ENCODE measurements around the gene IPO4.
"Not testable (repeated sequence)": the region's sequence is repeated elsewhere in the genome, so short reads cannot be mapped to it uniquely, and the experiment has no call there.

The IPO4 gene

DNA sequence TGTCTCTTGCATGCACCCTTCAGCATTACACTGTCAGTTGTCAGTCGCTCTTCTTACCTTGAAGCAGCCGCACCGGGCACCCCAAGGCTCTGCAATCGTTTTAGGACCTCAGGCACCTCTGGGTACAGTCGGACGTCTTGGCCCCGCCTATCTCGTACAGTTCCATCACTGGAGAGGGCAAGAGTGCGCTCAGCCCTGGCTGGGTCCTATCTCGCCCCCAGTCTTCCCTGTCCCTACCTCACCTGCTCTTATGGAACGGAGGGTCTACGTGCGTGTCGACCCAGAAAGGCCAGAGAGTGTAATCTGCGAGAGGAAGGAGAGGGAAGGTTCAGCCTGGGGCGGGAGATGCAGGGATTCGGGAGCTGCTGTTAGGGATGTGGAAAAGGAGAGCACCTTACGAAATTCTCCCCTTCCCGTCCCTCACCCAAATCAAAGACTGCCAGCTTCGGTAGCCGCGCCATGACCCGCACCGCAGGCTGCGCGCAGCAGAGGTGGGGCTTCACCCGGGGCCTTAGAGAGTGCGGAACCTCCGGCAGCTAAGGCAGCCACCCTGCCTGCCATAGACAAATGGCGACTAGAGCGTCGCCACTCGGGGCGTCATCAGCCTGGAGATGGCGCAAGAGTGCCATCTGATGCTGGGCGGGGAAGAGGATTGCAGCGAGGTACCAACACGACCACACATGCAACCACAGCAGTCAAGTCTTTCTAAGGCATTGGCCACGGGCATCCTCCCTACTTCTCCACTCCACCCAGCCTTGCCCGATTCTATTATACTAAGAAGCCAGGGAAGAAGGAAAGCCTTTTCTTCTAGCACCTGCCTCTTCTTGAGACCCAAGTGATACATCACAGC lies 27.1 kb upstream of the IPO4 start, which contains the start of gene MDP1:
MDP1 (minus strand) TSS at position 572 of the 850 bp plus-strand sequence; CDS start at position 461, 111 bp downstream.
- H3K4me3 ChIP-seq (ENCODE audit: low read depth, low read length): peak within 1 kb of the TSS; percentile 76

DNA sequence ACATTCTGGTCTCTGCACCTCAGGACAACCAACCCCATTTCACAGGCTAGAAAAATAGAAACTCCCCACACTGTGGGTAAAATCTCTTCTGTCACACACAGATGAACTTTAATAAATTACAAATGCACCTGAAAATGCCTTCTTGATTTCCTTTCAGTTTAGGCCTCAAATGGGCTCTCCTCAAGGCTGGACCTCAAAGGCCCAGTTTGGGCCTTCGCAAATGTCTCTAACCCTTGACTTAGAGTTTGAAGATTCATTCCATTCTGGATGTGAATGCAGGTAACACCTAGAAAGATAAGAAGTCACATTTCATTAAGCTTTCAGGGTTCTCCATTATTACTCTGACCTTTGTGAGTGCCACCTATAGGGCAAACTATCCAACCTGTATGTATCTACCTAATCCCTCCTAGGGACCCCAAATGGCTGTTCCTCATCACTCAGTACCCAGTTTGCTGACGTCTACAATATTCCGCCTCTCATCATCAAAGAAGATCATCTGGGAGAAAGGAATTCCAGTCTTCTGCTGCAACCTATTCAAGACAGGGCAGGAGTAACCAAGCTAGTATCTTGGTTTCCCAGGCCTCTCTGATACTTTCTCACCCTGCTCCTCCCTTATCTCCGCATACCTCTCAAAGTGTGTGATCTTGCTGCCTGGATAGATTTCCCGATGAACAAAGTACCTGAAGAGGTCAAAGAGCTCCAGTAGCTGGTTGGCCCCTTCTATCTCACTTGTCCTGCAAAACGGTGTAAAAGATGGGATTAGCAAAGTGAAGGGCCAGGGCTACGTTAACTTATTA lies 25.4 kb upstream of the IPO4 start:
- H3K4me3 ChIP-seq (ENCODE audit: low read depth, low read length): peak overlapping the region; percentile 89

DNA sequence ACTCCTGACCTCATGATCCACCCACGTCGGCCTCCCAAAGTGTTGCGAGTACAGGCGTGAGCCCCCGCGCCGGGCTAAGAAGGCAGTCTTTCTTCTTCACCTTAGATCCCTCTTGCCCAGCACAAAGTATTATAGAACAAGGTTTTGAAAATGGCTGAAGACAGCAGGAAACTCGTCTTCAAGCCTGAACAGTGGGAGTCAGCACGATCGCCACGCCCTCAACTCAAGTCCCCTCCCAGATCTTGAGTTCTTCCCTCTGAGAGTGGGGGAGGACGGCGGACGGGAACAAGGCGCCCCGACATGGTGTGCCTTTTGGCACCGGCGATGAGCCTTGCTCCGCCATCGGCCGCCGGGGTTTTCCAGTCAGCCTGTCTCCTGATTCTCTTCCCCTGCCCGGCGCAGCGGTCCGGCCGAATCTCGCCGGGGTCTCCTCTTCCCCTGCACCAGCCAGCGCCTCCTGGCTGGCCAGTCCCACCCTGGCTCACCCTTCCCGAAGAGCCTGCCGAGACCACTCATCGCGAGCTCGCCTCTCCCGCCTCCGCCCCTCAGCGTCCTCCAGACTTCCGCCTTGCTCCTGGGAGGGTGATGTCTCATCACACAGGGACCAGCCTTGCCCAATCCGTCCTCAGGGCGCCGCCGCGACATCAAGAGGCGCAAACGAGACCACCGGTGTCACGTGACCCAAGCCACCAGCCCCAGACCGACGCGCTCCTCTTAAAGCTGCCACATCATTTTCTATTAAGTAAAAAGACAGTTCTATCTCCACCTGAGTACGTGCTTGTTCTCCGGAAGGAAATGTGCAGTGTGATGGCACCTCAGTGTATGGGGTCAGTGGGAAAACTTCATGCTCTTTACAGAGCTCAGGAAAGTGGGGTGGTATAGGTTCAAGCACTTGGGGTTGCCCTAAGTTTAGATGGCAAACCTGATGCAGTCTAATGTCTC lies 24.6 kb upstream of the IPO4 start, which contains the start of gene CHMP4A:
CHMP4A (minus strand) TSS at position 565 of the 942 bp plus-strand sequence; CDS start at position 516, 49 bp downstream.
- peak within 1 kb of the TSS; percentile 89 for H3K4me3 ChIP-seq (ENCODE audit: low read depth, low read length)

DNA sequence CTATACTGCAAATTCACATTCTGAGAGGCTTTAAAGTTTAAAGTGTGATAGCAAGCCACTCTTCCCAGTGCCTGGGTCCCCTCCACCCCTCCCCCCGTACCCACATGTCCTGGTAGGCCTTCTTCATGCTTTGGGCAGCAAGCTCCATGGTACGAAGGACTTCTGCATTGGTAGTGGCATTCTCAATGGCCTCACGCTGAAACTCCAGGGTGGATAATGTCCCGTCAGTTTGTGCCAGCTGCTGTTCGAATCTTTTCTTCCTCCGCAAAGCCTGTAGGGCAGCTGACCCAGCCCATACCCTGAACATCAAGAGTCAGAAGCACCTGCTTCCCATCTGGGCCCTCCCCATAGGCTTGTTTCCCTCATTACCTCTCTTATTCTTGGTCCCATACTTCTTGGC lies 22.7 kb upstream of the IPO4 start:
- no peak overlapping the region for H3K4me3 ChIP-seq (ENCODE audit: low read depth, low read length)

DNA sequence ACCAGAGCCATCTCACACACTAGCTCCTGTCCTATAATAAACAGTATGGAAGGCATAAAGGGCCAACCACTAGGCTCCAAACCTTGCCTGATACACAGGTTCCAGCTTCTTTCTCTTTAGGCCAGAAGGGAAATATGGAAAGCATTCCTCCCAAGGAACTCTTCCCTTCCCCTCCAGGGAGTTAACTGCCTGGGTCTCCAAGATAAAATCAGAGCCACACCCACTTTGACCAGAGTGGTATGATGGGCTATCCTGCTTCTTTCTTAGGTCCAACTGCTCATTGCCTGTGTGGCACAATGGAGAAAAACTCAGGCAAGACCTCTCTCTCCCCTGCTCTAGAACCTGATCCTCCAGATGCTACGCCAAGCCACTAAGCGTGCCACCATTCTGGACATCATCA lies 19.0 kb upstream of the IPO4 start:
- no peak overlapping the region for H3K4me3 ChIP-seq (ENCODE audit: low read depth, low read length)

DNA sequence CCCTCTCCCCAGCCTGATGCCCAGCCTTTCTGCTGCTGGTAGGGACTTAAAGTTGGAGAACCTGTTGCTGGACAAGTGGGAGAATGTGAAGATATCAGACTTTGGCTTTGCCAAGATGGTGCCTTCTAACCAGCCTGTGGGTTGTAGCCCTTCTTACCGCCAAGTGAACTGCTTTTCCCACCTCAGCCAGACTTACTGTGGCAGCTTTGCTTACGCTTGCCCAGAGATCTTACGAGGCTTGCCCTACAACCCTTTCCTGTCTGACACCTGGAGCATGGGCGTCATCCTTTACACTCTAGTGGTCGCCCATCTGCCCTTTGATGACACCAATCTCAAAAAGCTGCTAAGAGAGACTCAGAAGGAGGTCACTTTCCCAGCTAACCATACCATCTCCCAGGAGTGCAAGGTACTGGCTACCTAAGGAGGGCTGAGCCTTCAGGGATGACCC lies 18.5 kb upstream of the IPO4 start:
- no peak overlapping the region for H3K4me3 ChIP-seq (ENCODE audit: low read depth, low read length)

DNA sequence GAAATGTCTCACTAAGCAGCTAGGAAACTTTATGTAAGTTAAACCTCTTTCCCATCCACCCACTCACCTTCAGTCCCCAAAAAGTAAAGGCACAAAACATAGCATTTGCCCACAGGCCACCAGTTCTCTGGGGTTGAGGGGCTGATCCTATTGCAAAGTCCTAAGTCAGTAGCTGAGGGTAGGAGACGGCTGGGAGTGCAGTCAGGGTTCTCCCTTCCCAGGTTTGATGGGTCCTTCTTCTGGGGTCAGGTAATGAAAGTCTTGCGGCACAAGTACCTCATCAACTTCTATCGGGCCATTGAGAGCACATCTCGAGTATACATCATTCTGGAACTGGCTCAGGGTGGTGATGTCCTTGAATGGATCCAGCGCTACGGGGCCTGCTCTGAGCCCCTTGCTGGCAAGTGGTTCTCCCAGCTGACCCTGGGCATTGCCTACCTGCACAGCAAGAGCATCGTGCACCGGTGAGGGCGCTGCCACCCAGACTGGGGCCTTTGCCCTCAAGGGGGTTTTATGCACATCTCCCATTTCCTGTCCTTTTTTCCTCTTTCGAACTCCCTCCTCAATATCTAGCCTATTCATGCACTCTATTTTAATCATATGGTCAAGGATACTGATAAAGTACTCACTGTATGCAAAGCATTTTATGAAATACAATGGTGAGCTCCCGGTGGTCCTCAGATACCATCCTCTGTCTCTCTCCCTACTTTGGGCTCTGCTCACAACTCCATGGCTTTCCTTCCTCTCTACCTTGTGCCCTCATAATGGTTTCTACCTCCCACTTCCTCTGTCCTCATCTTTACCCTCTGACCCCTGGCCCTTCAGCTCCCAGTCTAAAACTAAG lies 17.9 kb upstream of the IPO4 start:
- H3K4me3 ChIP-seq (ENCODE audit: low read depth, low read length): no peak overlapping the region

DNA sequence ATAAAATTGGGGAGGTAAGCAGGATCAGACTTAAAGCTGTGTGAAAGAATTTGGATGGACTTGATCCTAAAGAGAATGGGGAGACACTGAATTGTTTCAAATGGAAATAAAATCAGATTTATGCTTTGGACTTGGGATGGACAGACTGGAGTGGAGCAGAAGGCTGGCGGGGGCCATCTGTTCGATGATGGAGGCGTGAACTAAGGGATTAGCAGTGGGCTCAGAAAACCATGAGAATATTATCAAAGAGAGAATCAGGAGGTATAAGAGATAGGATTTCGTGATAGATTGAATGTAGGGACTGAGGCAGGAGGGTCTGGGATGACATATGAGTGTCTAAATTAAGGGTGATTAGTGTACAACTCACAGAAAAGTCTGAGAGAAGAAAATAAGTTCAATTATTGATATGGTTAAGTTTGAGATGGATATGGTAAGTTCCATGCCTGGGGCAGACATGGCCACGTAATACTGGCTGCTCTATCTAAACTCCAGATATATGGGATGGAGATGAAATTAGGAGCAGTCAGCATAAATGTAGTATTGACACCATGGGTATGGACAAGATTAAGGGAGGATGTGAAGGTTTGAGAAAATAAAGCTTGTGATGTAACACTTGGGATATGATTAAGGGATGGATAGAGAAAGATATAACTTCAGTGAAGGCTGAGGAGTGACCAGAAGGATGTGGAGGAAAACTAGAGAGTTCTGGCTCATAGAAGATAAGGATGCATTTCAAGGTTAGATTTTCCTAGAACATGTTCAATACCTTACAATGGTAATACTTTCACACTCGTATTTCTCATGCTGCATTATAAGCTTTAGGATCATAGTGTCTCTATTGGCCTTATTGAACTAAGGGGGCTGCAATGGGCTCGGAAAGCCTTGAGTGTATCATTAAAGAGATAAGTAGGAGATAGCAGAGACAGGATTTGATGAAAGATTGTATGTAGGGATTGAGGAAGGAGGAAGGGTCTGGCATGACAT lies 15.8 kb upstream of the IPO4 start:
- no peak overlapping the region for H3K4me3 ChIP-seq (ENCODE audit: low read depth, low read length)

DNA sequence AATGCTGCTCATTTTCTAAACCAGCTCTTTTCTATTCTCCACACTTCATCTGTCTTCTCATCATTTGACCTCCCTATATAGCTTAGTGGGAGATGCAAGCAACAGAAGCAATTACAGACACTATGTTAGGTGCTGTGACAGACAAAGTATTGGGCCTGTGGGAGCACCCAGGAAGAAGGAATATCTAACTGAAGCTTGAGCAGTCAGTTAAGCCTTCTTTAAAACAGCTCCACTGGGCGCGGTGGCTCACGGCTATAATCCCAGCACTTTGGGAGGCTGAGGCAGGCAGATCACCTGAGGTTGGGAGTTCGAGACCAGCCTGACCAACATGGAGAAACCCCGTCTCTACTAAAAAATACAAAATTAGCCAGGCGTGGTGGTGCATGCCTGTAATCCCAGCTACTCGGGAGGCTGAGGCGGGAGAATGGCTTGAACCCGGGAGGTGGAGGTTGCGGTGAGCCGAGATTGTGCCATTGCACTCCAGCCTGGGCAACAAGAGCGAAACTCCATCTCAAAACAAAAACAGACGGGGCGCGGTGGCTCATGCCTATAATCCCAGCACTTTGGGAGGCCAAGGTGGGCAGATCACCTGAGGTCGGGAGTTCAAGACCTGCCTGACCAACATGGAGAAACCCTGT lies 14.8 kb upstream of the IPO4 start:
- not testable (repeated sequence) for H3K4me3 ChIP-seq (ENCODE audit: low read depth, low read length)

DNA sequence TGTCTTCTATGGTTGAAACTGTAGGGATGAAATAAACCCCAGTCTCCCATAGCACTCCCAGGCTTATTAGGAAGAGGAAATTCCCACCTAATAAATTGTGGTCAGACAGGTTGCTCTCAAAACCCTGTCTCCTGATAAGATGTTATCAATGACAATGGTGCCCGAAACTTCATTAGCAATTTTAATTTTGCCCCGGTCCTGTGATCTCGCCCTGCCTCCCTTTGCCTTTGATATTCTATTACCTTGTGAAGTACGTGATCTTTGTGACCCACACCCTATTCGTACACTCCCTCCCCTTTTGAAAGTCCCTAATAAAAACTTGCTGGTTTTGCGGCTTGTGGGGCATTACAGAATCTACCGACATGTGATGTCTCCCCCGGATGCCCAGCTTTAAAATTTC lies 13.9 kb upstream of the IPO4 start:
- not testable (repeated sequence) for H3K4me3 ChIP-seq (ENCODE audit: low read depth, low read length)

DNA sequence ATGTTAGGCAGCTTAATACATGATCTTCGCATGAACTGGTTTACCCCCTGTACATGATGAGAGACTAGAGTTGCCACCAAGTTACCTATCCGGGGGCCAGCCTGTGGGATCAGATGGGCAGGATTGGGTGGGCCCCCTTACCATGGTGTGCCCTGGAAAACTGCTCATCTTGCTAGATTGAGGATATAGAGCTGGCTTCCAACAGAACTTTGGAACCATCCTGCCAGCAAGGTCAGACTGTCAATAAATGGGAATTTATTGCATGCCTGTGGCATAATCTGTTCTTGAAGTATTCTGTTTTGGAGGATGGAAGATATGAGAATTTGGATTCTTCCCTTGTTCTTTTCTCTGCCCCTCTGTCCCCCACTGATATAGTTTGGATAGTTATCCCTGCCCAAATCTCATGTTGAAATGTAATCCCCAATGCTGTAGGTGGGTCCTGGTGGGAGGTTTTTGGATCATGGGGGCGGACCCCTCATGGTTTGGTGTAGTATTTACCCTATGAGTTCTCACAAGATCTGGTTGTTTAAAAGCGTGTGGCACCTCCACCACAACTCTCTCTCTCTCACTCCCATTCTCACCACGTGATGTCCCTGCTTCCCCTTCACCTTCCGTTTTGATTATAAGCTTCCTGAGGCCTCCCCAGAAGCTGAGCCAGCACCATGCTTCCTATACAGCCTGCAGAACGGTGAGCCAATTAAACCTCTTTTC lies 10.4 kb upstream of the IPO4 start:
- no peak overlapping the region for H3K4me3 ChIP-seq (ENCODE audit: low read depth, low read length)

DNA sequence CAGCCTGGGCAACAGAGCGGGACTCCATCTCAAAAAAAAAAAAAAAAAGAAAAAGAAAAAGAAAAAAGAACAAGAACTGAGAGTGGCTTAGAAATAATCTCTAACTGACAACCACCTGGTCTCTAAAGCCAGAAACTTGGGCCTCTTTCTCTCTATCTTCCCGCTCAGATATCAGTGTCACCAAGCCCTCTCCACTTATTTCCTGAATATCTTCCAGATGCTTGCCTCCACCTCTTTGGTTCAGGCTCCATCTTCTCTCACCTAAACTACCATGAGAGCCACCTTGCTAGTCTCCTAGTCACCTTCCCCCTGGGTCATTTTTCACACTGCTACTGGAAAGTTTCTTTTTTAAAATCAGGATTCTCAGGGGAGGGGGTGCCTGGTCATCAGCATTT lies 8.4 kb upstream of the IPO4 start:
- no peak overlapping the region for H3K4me3 ChIP-seq (ENCODE audit: low read depth, low read length)

DNA sequence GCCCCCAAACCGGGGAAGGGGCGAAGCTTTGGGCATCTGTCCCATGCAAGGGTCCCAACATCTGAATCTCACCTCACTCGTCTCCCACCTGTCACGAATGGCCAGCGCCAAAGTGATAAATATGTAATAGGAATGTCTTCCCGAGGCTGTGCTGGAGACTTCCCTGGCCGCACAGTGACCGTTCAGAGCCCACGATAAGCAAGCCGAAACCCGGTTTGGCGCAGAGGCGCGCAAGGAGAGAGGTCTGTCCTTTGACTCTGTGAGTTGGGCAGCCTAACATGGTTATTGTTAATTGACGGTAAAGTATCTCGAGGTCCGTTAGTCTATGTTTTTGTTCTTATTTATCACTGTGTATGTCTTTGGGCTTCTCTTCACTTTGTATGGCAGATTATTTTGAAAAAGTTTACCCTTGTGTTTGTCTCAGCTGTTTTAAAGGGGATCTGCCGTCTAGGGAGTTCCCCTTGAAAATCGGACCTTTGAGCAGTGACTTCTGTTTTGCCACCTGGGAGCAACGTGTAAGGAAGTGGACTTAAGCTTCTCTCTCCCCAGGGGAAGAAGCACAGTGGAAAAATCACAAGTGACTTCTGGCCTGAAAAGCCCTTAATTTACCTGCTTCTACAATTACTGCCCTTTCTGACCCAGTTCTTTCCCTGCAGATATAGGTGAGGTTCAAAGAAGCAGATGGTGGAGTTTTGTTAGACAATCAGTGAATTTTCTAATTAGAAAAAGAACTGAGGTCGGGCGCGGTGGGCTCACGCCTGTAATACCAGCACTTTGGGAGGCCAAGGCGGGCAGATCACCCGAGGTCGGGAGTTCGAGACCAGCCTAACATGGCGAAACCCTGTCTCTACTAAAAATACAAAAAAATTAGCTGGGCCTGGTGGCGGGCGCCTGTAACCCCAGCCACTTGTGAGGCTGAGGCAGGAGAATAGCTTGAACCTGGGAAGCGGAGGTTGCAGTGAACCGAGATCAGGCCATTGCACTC lies 7.7 kb upstream of the IPO4 start:
- H3K4me3 ChIP-seq (ENCODE audit: low read depth, low read length): peak overlapping the region; percentile 82

DNA sequence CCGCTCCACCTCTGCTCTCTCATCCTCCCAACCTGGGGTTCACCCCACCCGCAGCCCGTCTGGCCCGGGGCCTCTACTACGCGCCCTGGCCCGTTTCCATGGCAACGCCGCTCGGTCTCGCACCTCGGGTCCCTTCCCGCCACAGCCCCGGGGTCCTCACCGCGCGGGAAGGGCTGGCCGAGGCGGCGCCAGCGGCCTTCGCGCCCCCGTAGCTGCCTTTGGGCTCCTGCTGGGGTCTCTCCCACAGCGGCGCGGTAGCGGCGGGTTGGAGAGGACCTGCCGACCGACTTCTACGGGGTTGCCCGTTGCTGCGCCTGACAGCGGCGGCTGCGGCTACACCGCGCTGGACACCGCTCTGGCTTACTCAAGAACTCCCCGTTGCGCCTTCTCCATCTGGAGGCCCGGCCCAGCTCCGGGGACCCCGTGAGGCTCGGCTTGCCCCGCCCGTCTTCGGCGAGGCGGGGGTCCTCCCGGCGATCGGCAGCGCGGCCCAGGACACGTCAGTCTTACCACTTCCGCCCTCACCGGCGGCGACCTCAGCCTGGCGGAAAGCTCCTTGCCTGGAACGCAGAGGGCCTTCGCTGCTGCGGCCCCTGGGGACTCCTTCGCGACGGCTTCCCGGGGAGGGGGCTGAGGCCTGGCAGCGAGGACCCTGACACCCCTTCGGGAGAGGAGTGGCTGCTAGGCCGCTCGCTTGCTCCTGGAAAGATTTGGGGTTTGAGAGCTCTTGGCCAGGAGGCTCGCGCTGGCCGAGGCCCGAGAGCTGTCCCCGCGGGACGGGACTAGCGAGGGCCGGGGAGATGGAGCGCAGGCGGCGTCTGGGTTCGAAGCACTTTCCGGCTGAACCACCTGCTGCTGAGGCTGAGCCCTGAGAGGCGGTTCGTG lies 6.8 kb upstream of the IPO4 start, which contains the start of gene TM9SF1:
TM9SF1 (minus strand) TSS at position 256 of the 885 bp plus-strand sequence. CDS start 422 bp downstream, outside the sequence.
- peak within 1 kb of the TSS; percentile 82 for H3K4me3 ChIP-seq (ENCODE audit: low read depth, low read length)

DNA sequence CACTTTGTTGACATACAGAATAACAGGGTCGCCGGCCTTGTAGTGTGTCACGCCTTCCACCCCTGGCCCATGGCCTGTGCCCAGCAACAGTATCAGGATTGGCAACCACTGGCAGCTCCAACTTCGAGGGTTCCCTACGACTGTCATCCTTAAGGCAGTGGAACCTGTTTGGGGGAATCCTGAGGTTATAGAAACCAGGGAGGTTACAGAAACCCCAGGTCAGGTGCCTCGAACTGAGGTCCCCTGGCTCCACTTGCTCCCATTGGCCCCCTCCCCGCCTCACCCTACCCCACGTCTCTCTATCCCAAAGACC lies 6.2 kb upstream of the IPO4 start:
- H3K4me3 ChIP-seq (ENCODE audit: low read depth, low read length): peak overlapping the region; percentile 82
